ENCODE results near the gene GLIS1. TPM values are rescaled to one million over a fixed set of nuclear protein-coding genes. Genes with fewer than 3 reads are reported as not detected.

The GLIS1 gene
- total RNA-seq, 4 donors from 2014 or later: not detected

GRCh38 chr1:53567450-53567849, 171.5 kb downstream of the GLIS1 start:
- Histone ChIP-seq H3K4me3 (no peak overlapping the region), H3K4me1 (peaks cover 0 to 2% of the 10 kb centered on the region in 2 donors), H3K36me3 (no peaks in the 10 kb centered on the region), H3K27ac (no peak overlapping the region), H3K9me3 (no peaks in the 10 kb centered on the region), H3K27me3 (no peaks in the 10 kb centered on the region)
- ATAC-seq (no peak), DNase-seq (no peak)
- intact Hi-C loops (cut with DNase I; ENCODE audit: low total_unique reads) (no loop called here), in situ Hi-C loops (cut with MboI; ENCODE audit: low sequenced_read_pairs in 4 of 4) (no loop called here)
- no peak for TF ChIP-seq POLR2A (IDR thresholded peaks at IDR 0.05)
- no peak for TF ChIP-seq CTCF (IDR thresholded peaks at IDR 0.05 in 4 of 5, conservative IDR thresholded peaks at IDR 0.05 in 1 of 5)

- TF ChIP-seq POLR2A (IDR thresholded peaks at IDR 0.05): no peak
- no peak for TF ChIP-seq CTCF (IDR thresholded peaks at IDR 0.05 in 4 of 5, conservative IDR thresholded peaks at IDR 0.05 in 1 of 5)
- Histone ChIP-seq H3K4me1 (no peaks in the 10 kb centered on the region), H3K9me3 (no peaks in the 10 kb centered on the region), H3K4me3 (no peak overlapping the region), H3K27ac (no peak overlapping the region), H3K36me3 (no peaks in the 10 kb centered on the region), H3K27me3 (no peaks in the 10 kb centered on the region)
- in situ Hi-C loops (cut with MboI; ENCODE audit: low sequenced_read_pairs in 4 of 4) (no loop called here), intact Hi-C loops (cut with DNase I; ENCODE audit: low total_unique reads) (no loop called here)
- DNase-seq (no peak), ATAC-seq (no peak)
These were observed 175.4 kb downstream of the GLIS1 start for GRCh38 chr1:53563611-53564010.

- ATAC-seq (no peak), DNase-seq (no peak)
- Histone ChIP-seq H3K27ac (no peak overlapping the region), H3K4me3 (no peak overlapping the region), H3K4me1 (no peaks in the 10 kb centered on the region), H3K27me3 (no peaks in the 10 kb centered on the region), H3K9me3 (no peaks in the 10 kb centered on the region), H3K36me3 (no peaks in the 10 kb centered on the region)
- in situ Hi-C loops (cut with MboI; ENCODE audit: low sequenced_read_pairs in 4 of 4): no loop called here
- intact Hi-C loops (cut with DNase I; ENCODE audit: low total_unique reads): no loop called here
- TF ChIP-seq POLR2A (IDR thresholded peaks at IDR 0.05) (no peak), CTCF (IDR thresholded peaks at IDR 0.05 in 4 of 5, conservative IDR thresholded peaks at IDR 0.05 in 1 of 5) (no peak)
These were observed 176.0 kb downstream of the GLIS1 start for GRCh38 chr1:53562981-53563379.

GRCh38 chr1:53562291-53562980, 176.5 kb downstream of the GLIS1 start:
- Histone ChIP-seq H3K4me3 (no peak overlapping the region), H3K27ac (no peak overlapping the region), H3K36me3 (no peaks in the 10 kb centered on the region), H3K4me1 (no peaks in the 10 kb centered on the region), H3K27me3 (no peaks in the 10 kb centered on the region), H3K9me3 (no peaks in the 10 kb centered on the region)
- ATAC-seq (no peak), DNase-seq (peak in 1 of 2 donors; percentile 4)
- TF ChIP-seq POLR2A (IDR thresholded peaks at IDR 0.05) (no peak), CTCF (IDR thresholded peaks at IDR 0.05 in 4 of 5, conservative IDR thresholded peaks at IDR 0.05 in 1 of 5) (no peak)
- intact Hi-C loops (cut with DNase I; ENCODE audit: low total_unique reads) (no loop called here), in situ Hi-C loops (cut with MboI; ENCODE audit: low sequenced_read_pairs in 4 of 4) (no loop called here)
